OCI-LY3 (cell line): Measurements from ENCODE around the gene THOC5.

Experiments
- CTCF ChIP-seq: fragments of 200-600, 300-600 bp; sonication (generic); IDR thresholded peaks from 2 replicates; pipeline ENCODE4 v1.5.1; 2014; ENCODE audit warnings: antibody characterized with exemption, low read length, low read depth
- EZH2phosphoT487 ChIP-seq: fragments of 200-600 bp; shearing (Covaris generic); IDR thresholded peaks from 2 replicates; pipeline ENCODE4 v1.6.1; 2018; ENCODE audit warnings: antibody characterized with exemption, mixed run types, low read depth

- TF ChIP-seq CTCF (no peak), EZH2phosphoT487 (no peak)
These were observed 72.9 kb downstream of the THOC5 start for GRCh38 chr22:29480512-29481264.
